GM10847 (cell line): ENCODE data around the gene SUCLG2.

Experiments
- POLR2A ChIP-seq: IDR thresholded peaks from 2 replicates; pipeline ENCODE4 v1.6.1; 2011; ENCODE audit not compliant: insufficient read length; ENCODE audit errors: extremely low read depth

SUCLG2 gene

GRCh38 chr3:67561667-67562394 lies 92.6 kb downstream of the SUCLG2 start:
- TF ChIP-seq POLR2A, result no peak

- no peak for TF ChIP-seq POLR2A
These were observed 93.1 kb downstream of the SUCLG2 start for GRCh38 chr3:67561266-67561665.

DNA sequence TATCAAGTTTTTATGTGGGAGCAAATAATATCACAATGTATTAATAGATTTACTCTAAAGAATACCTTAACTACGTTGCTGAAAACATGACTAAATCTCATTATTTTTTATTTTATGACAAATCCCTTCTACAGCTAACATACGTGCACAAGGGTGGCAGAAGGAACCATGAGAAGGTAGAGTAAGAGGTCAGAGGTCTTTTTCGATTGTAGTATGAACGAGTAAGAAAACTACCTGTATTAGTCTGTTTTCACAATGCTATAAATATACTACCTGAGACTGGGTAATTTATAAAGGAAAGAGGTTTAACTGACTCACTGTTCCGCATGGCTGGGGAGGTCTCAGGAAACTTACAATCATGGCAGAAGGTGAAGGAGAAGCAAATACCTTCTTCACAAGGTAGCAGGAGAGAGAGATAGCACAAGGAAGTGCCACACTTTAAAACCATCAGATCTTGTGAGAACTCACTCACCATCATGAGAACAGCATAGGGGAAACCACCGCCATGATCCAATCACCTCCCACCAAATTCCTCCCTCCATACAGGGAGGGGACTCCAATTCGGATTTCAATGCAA lies 95.3 kb downstream of the SUCLG2 start:
- TF ChIP-seq POLR2A, result no peak

DNA sequence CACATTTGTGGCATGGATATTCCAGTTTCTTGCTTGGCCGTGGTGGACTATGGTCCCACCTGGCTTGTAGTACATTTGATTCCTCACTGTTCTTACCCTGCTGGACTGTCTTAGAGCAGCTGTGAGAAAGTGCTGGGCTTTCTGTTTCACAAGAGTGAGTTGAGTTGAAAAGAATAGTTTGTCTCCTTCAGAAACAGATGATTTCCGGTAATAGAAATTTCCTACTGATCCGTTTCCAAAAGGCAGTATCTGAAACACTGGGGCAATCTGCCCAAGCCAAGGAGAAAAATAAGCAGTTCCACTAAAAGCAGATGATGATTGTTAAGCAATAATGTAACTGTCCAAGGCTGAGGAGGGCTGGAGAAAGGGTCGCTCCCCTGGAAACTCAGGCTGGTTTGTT lies 96.0 kb downstream of the SUCLG2 start:
- TF ChIP-seq POLR2A, result no peak

DNA sequence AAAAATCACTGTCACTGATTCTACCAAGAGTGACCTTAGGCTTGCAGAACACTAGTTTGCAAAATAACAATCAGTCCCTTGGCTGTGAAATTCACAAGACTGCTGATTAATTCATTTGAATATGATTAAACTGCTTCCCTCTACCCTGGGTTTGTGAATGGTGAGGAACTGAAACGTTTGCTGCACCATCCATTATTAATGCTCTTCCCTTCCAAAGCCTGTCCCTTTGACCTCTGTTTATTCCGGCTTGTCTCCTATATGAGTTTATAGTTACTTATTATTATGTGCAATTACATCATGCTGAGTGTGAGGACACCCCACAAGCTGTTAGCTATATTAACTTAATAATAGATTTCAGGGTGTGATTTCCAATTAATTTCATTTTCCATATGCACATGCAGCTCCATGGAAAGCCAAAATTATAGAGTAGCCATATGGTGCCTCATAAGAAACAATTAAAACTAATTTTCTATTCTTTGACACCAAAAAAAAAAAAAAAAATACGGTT lies 96.5 kb downstream of the SUCLG2 start:
- TF ChIP-seq POLR2A, result no peak

GRCh38 chr3:67551361-67552016 lies 102.9 kb downstream of the SUCLG2 start:
- no peak for TF ChIP-seq POLR2A

DNA sequence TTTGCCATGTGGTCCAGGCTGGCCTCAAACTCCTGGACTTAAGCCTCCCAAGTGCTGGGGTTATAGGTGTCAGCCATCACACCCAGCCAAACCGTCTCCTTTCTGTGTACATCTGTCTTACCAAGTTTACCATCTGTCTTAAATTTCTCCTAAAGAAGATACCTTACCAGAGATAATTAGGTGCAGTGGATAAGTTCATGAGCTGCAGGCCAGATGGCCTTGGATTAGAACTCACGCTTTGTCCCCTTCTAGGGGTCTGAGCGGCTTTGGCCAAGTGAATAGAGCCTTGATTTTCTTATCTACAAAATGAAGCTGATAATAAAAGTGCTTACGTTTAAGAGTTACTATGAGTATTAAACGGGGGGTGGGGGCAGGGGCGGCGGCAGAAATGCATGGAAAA lies 103.9 kb downstream of the SUCLG2 start:
- no peak for TF ChIP-seq POLR2A

DNA sequence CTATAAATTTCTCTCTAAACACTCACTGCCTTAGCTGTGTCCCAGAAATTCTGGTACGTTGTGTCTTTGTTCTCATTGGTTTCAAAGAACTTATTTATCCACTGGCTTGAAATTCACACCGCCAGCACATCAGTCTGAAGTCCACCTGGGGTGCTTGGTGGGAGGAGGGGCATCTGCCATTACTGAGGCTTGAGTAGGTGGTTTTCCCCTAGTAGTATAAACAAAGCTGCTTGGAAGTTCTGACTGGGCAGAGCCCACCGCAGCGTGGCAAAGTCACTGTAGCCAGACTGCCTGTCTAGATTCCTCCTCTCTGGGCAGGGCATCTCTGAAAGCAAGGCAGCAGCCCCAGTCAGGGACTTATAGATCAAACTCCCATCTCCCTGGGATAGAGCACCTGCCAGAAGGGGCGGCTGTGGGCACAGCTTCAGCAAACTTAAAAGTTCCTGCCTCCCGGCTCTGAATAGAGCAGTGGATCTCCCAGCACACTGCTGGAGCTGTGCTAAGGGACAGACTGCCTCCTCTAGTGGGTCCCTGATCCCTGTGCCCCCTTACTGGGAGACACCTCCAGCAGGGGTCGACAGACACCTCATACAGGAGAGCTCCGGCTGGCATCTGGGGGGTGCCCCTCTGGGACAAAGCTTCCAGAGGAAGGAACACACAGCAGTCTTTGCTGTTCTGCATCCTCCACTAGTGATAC lies 114.1 kb downstream of the SUCLG2 start:
- TF ChIP-seq POLR2A, result no peak

GRCh38 chr3:67535006-67535405 lies 119.4 kb downstream of the SUCLG2 start:
- TF ChIP-seq POLR2A, result no peak

DNA sequence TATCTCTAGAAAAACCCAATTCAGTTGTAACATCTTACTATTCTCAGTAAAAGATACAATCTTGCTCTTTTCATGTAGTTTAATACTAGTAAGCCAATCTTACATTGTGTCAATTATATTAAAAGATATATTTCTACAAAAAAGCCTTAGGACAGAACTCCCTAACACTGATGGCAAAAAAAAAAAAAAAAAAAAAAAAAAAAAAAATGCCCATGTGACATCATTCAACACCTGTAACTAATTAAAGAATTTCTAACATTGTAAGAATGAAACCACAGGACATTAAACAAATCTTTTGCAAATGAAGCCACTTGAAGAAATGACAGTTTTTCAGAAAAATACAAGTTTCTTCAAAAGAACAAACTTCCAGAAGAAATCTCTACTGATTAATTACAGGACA lies 119.8 kb downstream of the SUCLG2 start:
- TF ChIP-seq POLR2A, result no peak

GRCh38 chr3:67531181-67532101 lies 123.0 kb downstream of the SUCLG2 start:
- TF ChIP-seq POLR2A, result no peak

DNA sequence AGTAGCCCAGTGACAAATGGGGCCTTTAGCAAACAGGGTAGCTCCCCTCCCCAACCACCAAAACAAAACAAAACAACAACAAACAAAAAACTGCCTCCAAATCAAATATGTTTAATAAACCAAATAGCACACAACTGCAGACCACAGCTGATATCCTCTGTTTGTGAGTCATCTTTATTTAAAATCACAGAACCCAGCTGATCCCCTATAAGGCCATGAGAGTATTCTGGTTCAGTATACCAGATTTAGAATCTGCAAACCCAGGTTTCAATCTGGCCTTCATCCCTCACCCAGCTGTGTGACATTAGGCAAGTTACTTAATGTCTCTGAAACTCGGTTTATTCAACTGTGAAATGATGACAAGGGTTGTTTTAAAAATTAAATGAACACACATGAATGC lies 124.5 kb downstream of the SUCLG2 start:
- TF ChIP-seq POLR2A, result no peak

DNA sequence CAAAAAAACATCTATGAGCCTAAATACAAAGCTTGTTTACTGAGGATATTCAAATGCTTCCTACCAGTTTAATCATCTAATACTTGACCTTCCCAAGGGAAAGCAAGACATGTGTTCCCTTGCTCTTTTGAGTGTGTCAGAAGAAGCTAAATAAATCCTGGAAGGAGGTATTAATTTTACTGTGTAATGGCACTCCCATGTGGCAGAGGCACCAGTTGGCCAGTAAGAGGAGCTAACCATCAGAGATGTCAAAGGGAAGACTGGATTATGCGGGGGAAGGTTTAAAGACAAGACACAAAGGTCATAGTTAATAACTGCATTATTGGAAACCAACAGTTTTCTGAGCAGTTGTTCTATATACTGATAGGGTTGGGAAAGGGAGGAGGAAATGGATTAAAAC lies 125.1 kb downstream of the SUCLG2 start:
- no peak for TF ChIP-seq POLR2A

- no peak for TF ChIP-seq POLR2A
These were observed 128.2 kb downstream of the SUCLG2 start for GRCh38 chr3:67526246-67526645.

GRCh38 chr3:67524046-67524445 lies 130.4 kb downstream of the SUCLG2 start:
- TF ChIP-seq POLR2A, result no peak

DNA sequence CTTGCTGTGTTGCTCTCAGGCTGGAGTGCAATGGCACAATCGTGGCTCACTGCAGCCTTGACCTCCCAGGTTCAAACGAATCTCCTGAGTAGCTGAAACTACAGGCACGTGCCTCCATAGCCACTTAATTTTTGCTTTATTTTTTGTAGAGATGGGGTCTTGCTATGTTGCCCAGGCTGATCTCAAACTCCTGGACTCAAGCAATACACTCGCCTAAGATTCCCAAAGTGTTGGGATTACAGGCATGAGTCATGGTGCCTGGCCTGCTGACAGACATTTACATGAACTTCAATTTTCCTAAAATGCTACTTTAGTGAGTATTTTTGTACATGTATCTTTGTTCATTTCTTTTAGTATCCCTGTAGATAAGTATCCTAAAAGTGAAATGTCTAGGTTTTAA lies 132.3 kb downstream of the SUCLG2 start:
- TF ChIP-seq POLR2A, result no peak
